Stimulated activated CD4-positive, alpha-beta T cell treated with anti-CD3 and anti-CD28 coated beads, Interleukin-1b, Interleukin-23, amount 100 ng/mL, for 1 hour (primary cell): ENCODE results near the gene JMJD8.

Experiments
- DNase-seq, 2 donors: peaks; one replicate each; pipeline ENCODE4 v3.0.0-alpha.2; 2020; ENCODE audit warnings: low read depth in 2 of 2

The JMJD8 gene, protein sequence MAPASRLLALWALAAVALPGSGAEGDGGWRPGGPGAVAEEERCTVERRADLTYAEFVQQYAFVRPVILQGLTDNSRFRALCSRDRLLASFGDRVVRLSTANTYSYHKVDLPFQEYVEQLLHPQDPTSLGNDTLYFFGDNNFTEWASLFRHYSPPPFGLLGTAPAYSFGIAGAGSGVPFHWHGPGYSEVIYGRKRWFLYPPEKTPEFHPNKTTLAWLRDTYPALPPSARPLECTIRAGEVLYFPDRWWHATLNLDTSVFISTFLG

DNA sequence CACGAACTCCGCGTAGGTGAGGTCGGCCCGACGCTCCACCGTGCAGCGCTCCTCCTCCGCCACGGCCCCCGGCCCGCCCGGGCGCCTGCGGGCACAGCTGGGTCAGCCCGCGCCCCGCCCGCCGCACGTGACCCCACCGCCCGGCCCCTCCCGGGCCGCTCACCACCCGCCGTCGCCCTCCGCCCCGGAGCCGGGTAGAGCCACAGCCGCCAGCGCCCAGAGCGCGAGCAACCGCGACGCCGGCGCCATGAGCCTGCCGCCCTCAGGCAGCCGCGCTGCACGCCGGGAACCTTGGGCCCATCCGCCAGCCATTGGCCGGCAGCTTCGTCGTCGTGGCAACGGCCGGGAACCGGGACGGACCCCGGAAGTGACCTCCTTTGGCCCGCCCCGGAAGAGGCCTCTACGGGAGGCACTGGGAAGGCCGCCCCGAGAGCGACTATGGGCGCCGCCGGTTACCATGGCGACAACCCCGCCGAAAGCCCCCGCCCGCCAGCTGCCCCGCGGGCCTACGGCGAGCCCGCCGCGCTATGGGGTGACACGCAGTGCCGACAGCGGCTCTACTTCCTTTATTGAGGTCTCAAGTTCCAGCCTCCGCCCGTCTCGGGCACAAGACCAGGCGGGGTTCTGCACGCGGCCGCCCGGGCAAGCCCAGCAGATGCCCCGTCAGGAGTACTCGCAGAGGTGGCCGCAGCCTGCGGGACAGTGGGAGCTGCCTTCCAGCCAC, at the start of gene JMJD8:
JMJD8 (minus strand) TSS at position 264 of the 724 bp plus-strand sequence; CDS start at position 249, 15 bp downstream.
- DNase-seq, result peak; percentile 91 to 98

DNA sequence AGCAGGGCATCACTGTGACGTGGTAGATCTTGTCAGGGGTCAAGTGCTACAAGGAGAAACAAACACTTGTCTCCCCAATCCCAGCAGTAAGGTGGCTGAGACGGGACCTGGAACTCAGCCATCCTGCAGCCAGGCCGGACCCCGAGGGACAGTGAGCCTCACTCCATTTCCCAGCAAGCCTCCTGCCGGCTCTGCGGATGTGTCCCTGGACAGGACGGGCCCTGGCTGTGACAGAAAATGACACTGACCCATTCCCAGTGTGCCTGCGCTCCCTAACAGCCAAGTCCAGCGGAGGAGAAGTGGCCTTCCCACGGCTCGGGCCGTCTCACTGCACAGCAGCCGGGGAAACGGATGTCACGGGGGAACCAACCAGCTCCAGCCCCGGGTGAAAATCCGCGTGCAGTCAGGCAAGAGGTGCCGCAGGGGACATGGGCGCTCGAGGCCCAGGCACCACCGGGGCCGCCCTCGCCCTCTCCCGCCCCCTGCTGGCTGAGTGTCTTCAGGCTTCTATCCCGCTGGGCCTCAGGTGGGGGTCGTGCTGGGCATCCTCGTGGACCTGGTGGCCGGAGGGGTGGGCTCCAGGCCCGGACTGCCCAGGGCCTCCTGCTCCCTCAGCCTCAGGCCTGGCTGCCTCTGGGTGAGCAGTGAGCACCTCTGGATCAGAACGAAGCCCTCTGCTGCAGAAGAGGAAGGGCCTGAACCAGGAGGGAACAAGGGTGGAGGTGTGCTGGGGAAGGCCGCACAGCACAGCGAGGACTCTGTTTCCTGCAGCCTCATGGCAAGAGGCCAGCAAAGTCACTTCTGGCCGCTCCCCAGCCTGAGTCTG, 49.5 kb upstream of the JMJD8 start:
- DNase-seq, result no peak

GRCh38 chr16:732936-733335, 48.8 kb upstream of the JMJD8 start:
- no peak for DNase-seq

DNA sequence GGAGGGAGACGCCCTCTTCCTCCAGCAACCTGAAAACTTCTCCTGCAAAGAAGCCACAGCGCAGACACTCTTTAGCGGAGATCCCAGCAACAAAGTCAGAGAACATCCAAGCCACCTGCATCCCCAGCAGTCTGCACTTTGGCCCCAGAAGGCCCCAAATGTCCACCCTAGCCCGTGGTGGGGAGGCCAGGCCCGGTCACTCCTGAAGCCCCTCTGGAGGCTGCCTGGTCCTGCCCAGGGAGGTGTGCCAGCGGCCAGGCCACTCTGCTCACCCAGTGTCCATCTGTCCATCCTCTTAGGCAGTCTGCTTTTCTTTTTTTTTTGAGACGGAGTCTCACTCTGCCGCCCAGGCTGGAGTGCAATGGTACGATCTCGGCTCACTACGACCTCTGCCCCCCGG, 48.2 kb upstream of the JMJD8 start:
- DNase-seq, result no peak

DNA sequence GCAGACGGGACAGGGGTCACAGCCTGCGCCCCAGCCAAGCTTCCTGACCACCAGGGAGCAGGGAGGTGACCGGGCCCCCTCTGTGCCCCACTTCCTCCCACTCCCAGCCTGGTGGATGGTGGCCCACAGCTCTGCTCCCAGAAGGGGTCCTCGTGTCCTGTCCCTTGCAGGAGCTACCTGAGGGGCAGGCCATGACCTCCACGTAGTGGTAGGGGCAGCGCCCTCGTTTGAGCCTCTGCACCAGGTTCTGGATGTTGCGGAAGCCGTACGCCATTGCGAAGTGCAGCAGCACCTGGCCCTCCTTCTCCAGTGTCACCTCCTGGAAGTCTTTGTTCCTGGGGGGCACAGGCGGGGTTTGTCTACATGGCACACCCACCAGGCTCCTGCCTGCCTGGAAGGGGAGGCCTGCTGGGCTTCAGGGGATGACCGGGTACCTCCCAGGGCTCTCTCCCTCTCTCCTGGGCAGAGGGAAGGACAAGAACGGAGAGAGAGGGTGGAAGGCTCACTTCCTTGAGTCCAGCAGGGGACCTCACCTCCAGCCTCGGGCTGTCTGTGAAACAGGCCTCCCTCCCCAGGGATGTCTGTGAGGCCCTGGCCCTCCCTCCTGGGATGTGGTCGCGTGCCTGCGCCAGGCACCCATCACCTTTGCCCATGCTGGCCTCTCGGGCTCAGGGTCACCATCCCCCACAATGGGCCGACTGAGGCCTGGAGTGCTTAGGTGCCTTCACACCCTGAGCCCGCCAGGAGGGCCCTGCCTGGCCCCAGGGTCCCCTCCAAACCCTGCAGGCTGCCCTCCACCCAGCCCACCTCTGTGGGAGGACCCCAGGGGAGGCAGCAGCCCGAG, 46.8 kb upstream of the JMJD8 start:
- no peak for DNase-seq

DNA sequence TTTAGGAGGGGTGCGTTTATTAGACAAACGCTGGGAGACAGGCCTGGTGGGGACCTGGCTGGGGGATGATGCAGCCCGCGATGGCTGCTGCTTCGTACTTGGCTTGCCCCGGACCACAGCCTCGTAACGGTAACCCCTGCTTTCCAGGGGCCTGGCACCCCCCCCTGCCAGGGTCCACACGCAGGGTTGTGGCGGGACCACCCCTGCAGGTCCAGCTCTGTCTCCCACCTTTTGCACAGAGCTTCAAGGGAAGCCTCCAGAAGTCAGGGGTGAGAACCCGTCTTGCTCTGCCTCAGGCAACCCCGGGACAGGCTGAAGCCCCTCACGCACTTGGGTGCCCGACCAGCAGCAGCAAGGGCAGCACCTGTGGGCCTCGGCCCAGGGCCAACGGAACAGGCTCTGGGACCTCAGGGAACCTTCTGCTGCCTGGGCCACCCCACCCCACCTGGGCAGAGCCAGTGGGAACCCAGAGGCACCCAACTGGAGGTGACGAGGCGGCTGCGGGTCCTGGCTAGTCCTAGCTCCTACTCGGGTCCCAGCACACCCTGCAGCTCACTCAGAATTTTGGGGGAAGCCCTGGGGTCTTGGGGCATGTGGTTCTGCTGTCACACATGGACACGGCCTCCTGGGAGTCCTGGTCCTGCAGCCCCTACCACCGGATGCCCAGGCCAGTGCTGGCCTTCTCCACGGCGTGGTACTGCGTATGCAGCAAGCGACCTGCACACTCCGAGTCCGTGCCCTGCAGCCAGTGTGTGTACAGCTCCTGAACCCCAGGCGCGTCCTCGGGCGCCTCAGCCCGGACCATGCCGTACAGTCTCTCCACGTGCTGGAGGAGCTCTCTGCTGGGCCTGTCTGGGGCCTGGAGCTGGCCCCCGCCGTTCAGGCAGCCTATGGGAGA, 45.9 kb upstream of the JMJD8 start:
- DNase-seq, result no peak

DNA sequence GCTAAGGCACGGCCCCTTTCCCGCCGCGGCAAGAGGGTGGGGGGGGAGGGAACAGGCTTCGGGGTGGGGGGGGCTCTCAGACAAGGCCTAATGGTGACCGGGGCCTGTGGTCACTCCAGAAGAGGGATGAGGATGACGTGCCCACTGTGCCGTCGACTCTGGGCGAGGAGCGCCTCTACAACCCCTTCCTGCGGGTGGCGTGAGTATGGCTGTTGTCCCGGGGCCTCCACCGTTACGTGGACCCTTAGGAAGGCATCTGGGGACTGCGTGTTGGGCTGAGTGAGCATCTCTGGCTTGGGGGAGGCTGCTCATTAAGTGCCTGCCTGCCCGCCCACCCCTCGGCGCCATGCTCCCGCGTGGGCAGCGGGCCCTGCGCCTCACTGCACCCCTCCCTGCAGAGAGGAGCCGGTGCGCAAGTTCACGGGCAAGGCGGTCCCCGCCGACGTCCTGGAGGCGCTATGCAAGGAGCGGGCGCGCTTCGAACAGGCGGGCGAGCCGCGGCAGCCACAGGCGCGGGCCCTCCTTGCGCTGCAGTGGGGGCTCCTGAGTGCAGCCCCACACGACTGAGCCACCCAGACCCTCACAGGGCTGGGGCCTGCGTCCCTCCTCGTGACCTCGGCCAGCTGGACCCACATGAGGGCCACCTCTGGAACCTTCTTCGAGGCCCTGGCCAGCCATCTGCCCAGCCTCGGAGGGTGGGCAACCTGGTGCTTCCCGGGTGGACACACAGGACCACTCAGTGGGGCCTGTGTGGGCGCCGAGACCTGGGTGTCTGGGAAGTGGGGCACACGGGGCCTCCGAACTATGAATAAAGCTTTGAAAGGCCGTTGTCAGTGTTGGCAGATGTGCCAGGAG, 45.0 kb upstream of the JMJD8 start:
- no peak for DNase-seq

GRCh38 chr16:728131-728889, 44.2 kb upstream of the JMJD8 start:
- DNase-seq, result no peak

GRCh38 chr16:727291-727977, 43.3 kb upstream of the JMJD8 start:
- DNase-seq, result no peak

GRCh38 chr16:726438-727290, 42.5 kb upstream of the JMJD8 start, which contains the start of the genes CCDC78 and HAGHL:
CCDC78 (minus strand) TSS chr16:726443; CDS start chr16:726367, 76 bp downstream.
HAGHL (plus strand) TSS chr16:727106; CDS start chr16:727510, 404 bp downstream.
- peak in 1 of 2 donors; percentile 18 for DNase-seq

- DNase-seq, result no peak
Measured at GRCh38 chr16:726188-726437, 42.0 kb upstream of the JMJD8 start.

GRCh38 chr16:725463-726187, 41.5 kb upstream of the JMJD8 start:
- DNase-seq, result no peak

- no peak for DNase-seq
Measured at GRCh38 chr16:725041-725376, 40.9 kb upstream of the JMJD8 start.

DNA sequence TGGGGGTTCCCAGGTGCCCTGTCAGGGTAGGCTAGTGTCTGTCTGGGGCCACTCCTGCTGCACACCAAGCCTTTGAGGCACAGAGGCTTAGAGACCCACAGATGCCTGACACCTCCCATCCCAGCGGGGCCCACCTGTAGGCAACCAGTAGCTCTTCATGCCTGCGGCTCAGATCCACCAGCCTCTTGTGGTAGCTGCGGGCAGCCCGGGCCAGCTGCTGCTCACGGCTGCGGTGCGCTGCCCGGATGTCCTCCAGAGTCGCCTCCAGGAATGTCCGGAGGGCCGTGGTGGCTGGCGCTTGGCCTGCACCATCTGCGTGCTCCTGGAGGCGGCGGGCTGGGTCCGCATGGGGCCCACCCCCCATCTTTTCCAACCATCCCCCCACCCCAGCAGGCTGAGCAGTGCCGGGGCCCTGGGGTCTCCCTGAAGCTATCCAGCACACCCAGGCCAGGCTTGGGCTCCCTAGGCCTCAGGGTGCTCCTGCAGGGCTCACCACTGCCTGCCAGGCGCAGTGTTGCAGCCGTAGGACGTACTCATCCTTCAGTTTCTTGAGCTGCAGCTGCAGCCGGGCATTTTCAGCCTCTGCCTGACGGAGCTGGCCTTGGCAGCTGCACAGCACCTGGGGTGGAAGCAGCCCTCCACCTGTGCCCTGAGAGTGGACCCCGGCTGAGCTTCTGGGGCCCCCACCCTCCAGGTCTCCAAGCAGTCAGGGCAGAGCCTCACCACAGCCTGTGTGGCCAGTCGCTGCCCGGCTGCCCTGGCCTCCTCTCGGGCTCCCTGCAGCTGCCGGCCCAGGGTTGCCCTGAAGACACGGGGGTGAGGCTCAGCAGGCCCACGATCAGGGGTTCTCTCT, 40.3 kb upstream of the JMJD8 start:
- DNase-seq, result no peak

- DNase-seq, result no peak
Measured at GRCh38 chr16:723695-724094, 39.6 kb upstream of the JMJD8 start.
